ENCODE data around the gene ZNF311. TPM values are rescaled to one million over a fixed set of nuclear protein-coding genes. Genes with fewer than 3 reads are reported as not detected.

ZNF311 gene
- total RNA-seq, 1 donor from 2014 or later = 0.52 TPM

GRCh38 chr6:29025927-29026585 is 20.9 kb upstream of the ZNF311 start:
- TF ChIP-seq CTCF (IDR thresholded peaks at IDR 0.05) = no peak
- no peak overlapping the region for H3K27ac Mint-ChIP-seq (ENCODE audit: unreplicated experiment)
- H3K36me3 Mint-ChIP-seq (ENCODE audit: low read depth) = no peaks in the 10 kb centered on the region
- no peak for DNase-seq (ENCODE audit: low spot score)
- peaks cover 45% of the 10 kb centered on the region for H3K27me3 Mint-ChIP-seq (ENCODE audit: low read depth)
- H3K4me3 Mint-ChIP-seq (ENCODE audit: unreplicated experiment) = no peak overlapping the region
- no peaks in the 10 kb centered on the region for H3K4me1 Mint-ChIP-seq (ENCODE audit: low read depth)
- peaks cover 3% of the 10 kb centered on the region for H3K9me3 Mint-ChIP-seq (ENCODE audit: low read depth)

GRCh38 chr6:29021434-29021833 is 16.3 kb upstream of the ZNF311 start:
- H3K4me3 Mint-ChIP-seq (ENCODE audit: unreplicated experiment) = no peak overlapping the region
- TF ChIP-seq CTCF (IDR thresholded peaks at IDR 0.05) = no peak
- peaks cover 6% of the 10 kb centered on the region for H3K4me1 Mint-ChIP-seq (ENCODE audit: low read depth)
- H3K9me3 Mint-ChIP-seq (ENCODE audit: low read depth) = peaks cover 3% of the 10 kb centered on the region
- H3K27ac Mint-ChIP-seq (ENCODE audit: unreplicated experiment) = no peak overlapping the region
- DNase-seq (ENCODE audit: low spot score) = no peak
- H3K36me3 Mint-ChIP-seq (ENCODE audit: low read depth) = no peaks in the 10 kb centered on the region
- peaks cover 50% of the 10 kb centered on the region for H3K27me3 Mint-ChIP-seq (ENCODE audit: low read depth)

- Mint-ChIP-seq H3K27ac (ENCODE audit: unreplicated experiment) (no peak overlapping the region), H3K4me3 (ENCODE audit: unreplicated experiment) (no peak overlapping the region), H3K27me3 (ENCODE audit: low read depth) (peaks cover 40% of the 10 kb centered on the region), H3K36me3 (ENCODE audit: low read depth) (no peaks in the 10 kb centered on the region), H3K4me1 (ENCODE audit: low read depth) (peaks cover 11% of the 10 kb centered on the region), H3K9me3 (ENCODE audit: low read depth) (peaks cover 3% of the 10 kb centered on the region)
- TF ChIP-seq CTCF (IDR thresholded peaks at IDR 0.05) = no peak
- DNase-seq (ENCODE audit: low spot score) = no peak
Measured at GRCh38 chr6:29019629-29020028, 14.5 kb upstream of the ZNF311 start.

- Mint-ChIP-seq H3K36me3 (ENCODE audit: low read depth) (no peaks in the 10 kb centered on the region), H3K4me3 (ENCODE audit: unreplicated experiment) (peak overlapping the region; percentile 79), H3K9me3 (ENCODE audit: low read depth) (peaks cover 3% of the 10 kb centered on the region), H3K4me1 (ENCODE audit: low read depth) (peaks cover 11% of the 10 kb centered on the region), H3K27me3 (ENCODE audit: low read depth) (peaks cover 34% of the 10 kb centered on the region), H3K27ac (ENCODE audit: unreplicated experiment) (no peak overlapping the region)
- no peak for TF ChIP-seq CTCF (IDR thresholded peaks at IDR 0.05)
- DNase-seq (ENCODE audit: low spot score) = no peak
Measured at GRCh38 chr6:29017428-29017802, 12.3 kb upstream of the ZNF311 start.

GRCh38 chr6:29016559-29017427 is 11.7 kb upstream of the ZNF311 start:
- H3K4me3 Mint-ChIP-seq (ENCODE audit: unreplicated experiment) = peak overlapping the region; percentile 79
- peaks cover 27% of the 10 kb centered on the region for H3K27me3 Mint-ChIP-seq (ENCODE audit: low read depth)
- H3K4me1 Mint-ChIP-seq (ENCODE audit: low read depth) = peaks cover 11% of the 10 kb centered on the region
- no peak for DNase-seq (ENCODE audit: low spot score)
- H3K36me3 Mint-ChIP-seq (ENCODE audit: low read depth) = no peaks in the 10 kb centered on the region
- H3K27ac Mint-ChIP-seq (ENCODE audit: unreplicated experiment) = peak overlapping the region; percentile 60
- TF ChIP-seq CTCF (IDR thresholded peaks at IDR 0.05) = peak; percentile 94
- peaks cover 3% of the 10 kb centered on the region for H3K9me3 Mint-ChIP-seq (ENCODE audit: low read depth)

Measured in chondrocyte (in vitro differentiated cells).